Cortex of kidney (tissue), 1 donor: ENCODE measurements around the gene HCFC2.
"Not testable (repeated sequence)": the region's sequence is repeated elsewhere in the genome, so short reads cannot be mapped to it uniquely, and the experiment has no call there.

Source experiments
- DNase-seq: peaks from one replicate; lab custom pipeline; 2025; lab: John Stamatoyannopoulos, UW

HCFC2 gene

GRCh38 chr12:104057771-104058197, 6.5 kb upstream of the HCFC2 start:
- no peak for DNase-seq

- DNase-seq: no peak
Observed at GRCh38 chr12:104058802-104059201, 5.5 kb upstream of the HCFC2 start.

GRCh38 chr12:104059963-104060362, 4.4 kb upstream of the HCFC2 start:
- DNase-seq: no peak

- no peak for DNase-seq
Observed at GRCh38 chr12:104060791-104061190, 3.5 kb upstream of the HCFC2 start.

- no peak for DNase-seq
Observed at GRCh38 chr12:104063712-104064030, 660 bp upstream of the HCFC2 start.

- DNase-seq: no peak
Observed at GRCh38 chr12:104064842-104065427, 604 bp downstream of the HCFC2 start.

GRCh38 chr12:104072099-104072498, 7.8 kb downstream of the HCFC2 start:
- no peak for DNase-seq

- no peak for DNase-seq
Observed at GRCh38 chr12:104073699-104074098, 9.4 kb downstream of the HCFC2 start.

- DNase-seq: no peak
Observed at GRCh38 chr12:104079024-104079423, 14.7 kb downstream of the HCFC2 start.

GRCh38 chr12:104080764-104081163, 16.4 kb downstream of the HCFC2 start:
- no peak for DNase-seq

GRCh38 chr12:104083769-104084475, 19.6 kb downstream of the HCFC2 start:
- DNase-seq: no peak

- no peak for DNase-seq
Observed at GRCh38 chr12:104090685-104091084, 26.4 kb downstream of the HCFC2 start.

- no peak for DNase-seq
Observed at GRCh38 chr12:104091136-104091535, 26.8 kb downstream of the HCFC2 start.

GRCh38 chr12:104094284-104094683, 30.0 kb downstream of the HCFC2 start:
- no peak for DNase-seq

- DNase-seq: no peak
Observed at GRCh38 chr12:104095289-104095688, 31.0 kb downstream of the HCFC2 start.

GRCh38 chr12:104097954-104098353, 33.6 kb downstream of the HCFC2 start:
- no peak for DNase-seq

- no peak for DNase-seq
Observed at GRCh38 chr12:104105461-104105860, 41.1 kb downstream of the HCFC2 start.

GRCh38 chr12:104106965-104107364, 42.6 kb downstream of the HCFC2 start:
- DNase-seq: no peak

GRCh38 chr12:104108755-104109445, 44.6 kb downstream of the HCFC2 start:
- DNase-seq: no peak

GRCh38 chr12:104109446-104110271, 45.3 kb downstream of the HCFC2 start:
- no peak for DNase-seq

- not testable (repeated sequence) for DNase-seq
Observed at GRCh38 chr12:104114834-104115586, 50.7 kb downstream of the HCFC2 start.

- DNase-seq: no peak
Observed at GRCh38 chr12:104115587-104115975, 51.2 kb downstream of the HCFC2 start.
